Skeletal muscle satellite cell (primary cell): ENCODE measurements around the gene ZBTB45.

Experiments used
- H3K27me3 ChIP-seq: 2 replicates; pipeline ENCODE4 v1.7.0; 2013; ENCODE audit warnings: low read length; ENCODE audit not compliant: control insufficient read depth, insufficient read depth
- H3K36me3 ChIP-seq: 2 replicates; pipeline ENCODE4 v1.7.0; 2013; ENCODE audit warnings: mild to moderate bottlenecking, control low read depth, low read length; ENCODE audit not compliant: insufficient read depth
- H3K4me1 ChIP-seq: 2 replicates; pipeline ENCODE4 v1.7.0; 2013; ENCODE audit warnings: low read length; ENCODE audit not compliant: control insufficient read depth, insufficient read depth
- H3K4me2 ChIP-seq: 2 replicates; pipeline ENCODE4 v1.7.0; 2013; ENCODE audit warnings: mild to moderate bottlenecking, low read length
- H3K4me3 ChIP-seq: 2 replicates; pipeline ENCODE4 v1.7.0; 2013; ENCODE audit warnings: low read length
- H3K9ac ChIP-seq: 2 replicates; pipeline ENCODE4 v1.7.0; 2013; ENCODE audit warnings: mild to moderate bottlenecking, low read depth, low read length, moderate library complexity
- H3K9me3 ChIP-seq: replicated peaks from 2 replicates; pipeline ENCODE4 v1.7.0; 2013; ENCODE audit warnings: mild to moderate bottlenecking, control low read depth, low read length

The ZBTB45 gene

GRCh38 chr19:58559275-58560006 is 39.8 kb upstream of the ZBTB45 start:
- Histone ChIP-seq H3K4me3 (peak overlapping the region; percentile 84), H3K4me2 (peak overlapping the region; percentile 98), H3K9me3 (no peaks in the 10 kb centered on the region), H3K4me1 (peaks cover 46% of the 10 kb centered on the region), H3K9ac (peak overlapping the region; percentile 98), H3K36me3 (peaks cover 13% of the 10 kb centered on the region), H3K27me3 (peaks cover 9% of the 10 kb centered on the region)

DNA sequence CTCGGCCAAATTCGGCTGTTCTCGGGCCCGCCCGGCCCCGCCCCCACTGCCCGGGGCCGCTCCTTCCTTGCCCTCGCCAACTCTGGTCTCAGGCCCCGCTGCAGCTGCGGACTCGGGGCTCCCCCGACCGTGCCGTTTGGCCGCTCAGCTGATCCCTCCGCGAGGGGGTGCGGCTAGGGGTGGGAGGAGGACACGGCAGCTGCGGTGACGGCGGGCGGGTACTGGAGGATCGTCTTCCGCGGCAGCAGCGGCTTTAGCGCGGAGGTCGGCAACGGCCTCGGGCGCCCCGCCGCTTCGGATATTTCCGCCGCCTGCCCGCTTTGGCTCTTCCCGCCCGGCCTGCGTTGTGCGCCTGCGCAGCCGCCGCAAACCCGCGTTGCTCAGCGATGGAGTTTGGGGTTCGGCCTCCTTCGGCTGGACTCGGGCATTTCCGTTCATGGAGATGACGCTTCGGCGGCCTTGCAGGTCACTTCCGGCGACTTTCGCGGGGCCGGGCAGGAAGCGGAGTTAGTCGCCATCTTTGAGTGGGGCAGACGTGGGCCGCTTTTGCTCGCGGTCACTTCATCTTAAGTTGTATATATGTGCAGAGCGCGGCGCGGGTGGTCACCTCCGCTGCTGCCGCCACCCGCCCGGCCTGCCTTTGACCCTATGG is 39.1 kb upstream of the ZBTB45 start:
- Histone ChIP-seq H3K4me1 (peaks cover 52% of the 10 kb centered on the region), H3K9me3 (no peaks in the 10 kb centered on the region), H3K4me2 (peak overlapping the region; percentile 98), H3K36me3 (peaks cover 13% of the 10 kb centered on the region), H3K27me3 (peaks cover 7% of the 10 kb centered on the region), H3K4me3 (peak overlapping the region; percentile 94), H3K9ac (peak overlapping the region; percentile 98)

DNA sequence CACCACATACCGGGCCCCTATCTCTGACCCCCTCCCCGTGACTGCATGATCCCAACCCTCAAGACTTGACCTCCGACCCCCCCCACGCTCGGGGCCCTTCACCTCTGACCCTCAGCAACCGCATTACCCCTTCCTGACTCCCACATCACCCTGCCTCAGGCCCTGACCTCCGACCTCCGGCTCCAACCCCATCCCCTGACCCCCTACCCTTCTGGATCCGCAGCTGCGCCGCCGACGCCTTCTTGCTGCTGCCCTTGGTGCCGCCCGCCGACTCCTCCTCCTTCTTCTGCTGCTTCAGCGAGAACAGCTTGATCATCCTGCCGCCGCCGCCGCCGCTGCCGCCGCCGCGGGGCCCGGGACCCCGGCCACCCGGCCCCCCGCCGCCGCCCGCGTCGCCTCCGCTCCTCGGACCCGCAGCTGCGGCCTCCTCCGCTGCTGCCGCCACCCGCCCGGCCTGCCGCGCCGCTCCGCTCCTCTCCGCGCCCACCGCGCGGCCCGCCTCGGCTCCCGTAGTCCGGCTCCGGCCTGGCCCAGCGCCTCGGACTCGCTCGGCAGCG is 38.5 kb upstream of the ZBTB45 start, which contains the start of gene UBE2M:
TSS of gene UBE2M (minus strand) at position 546 of the 557 bp plus-strand sequence. CDS start at position 316, 230 bp downstream.
- Histone ChIP-seq H3K9me3 (no peaks in the 10 kb centered on the region), H3K4me1 (peaks cover 52% of the 10 kb centered on the region), H3K4me2 (peak within 1 kb of the TSS; percentile 98), H3K36me3 (peaks cover 13% of the 10 kb centered on the region), H3K9ac (peak within 1 kb of the TSS; percentile 98), H3K27me3 (peaks cover under 1% of the 10 kb centered on the region), H3K4me3 (peak within 1 kb of the TSS; percentile 94)

- peaks cover 19% of the 10 kb centered on the region for H3K36me3 ChIP-seq
- peak overlapping the region; percentile 98 for H3K9ac ChIP-seq
- no peaks in the 10 kb centered on the region for H3K27me3 ChIP-seq
- peak overlapping the region; percentile 94 for H3K4me3 ChIP-seq
- H3K4me2 ChIP-seq: peak overlapping the region; percentile 97
- no peaks in the 10 kb centered on the region for H3K9me3 ChIP-seq
- H3K4me1 ChIP-seq: peaks cover 45% of the 10 kb centered on the region
Observed at GRCh38 chr19:58557221-58558065, 37.8 kb upstream of the ZBTB45 start.

GRCh38 chr19:58556622-58557220 is 37.1 kb upstream of the ZBTB45 start:
- peak overlapping the region; percentile 97 for H3K4me2 ChIP-seq
- peak overlapping the region; percentile 94 for H3K4me3 ChIP-seq
- H3K9ac ChIP-seq: peak overlapping the region; percentile 98
- H3K27me3 ChIP-seq: no peaks in the 10 kb centered on the region
- H3K9me3 ChIP-seq: no peaks in the 10 kb centered on the region
- peaks cover 39% of the 10 kb centered on the region for H3K4me1 ChIP-seq
- H3K36me3 ChIP-seq: peaks cover 27% of the 10 kb centered on the region

DNA sequence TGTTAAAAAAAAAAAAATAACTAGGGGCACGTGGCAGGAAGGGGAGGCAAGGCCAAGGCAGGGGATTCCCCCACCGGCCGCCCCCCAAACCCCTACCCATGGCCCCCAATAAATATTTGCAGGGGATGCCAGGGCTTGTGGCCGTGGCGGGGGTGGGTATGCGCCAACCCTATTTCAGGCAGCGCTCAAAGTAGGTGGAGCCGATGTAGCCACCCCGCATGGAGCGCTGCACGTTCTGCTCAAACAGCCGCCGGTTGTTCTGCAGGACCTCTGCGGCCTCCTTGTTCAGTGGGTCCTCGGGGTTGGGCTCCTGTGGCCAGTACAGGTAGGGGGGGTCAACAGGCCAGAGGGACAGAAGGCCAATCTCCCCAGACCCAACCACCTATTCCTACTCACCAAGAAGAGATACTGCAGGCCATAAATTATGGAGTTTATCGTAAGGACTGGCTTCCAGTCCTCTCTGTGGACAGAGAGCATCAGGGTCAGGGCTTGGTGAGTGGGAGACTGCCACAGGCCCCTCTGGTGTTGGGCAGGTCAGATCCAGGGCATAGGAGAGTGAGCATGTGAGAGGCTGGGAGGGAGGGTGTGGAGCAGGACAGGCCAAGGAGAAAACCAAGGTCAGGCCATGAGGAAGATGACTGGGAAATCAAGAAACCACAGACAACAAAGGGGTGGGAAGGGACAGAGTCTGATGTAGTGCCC is 36.5 kb upstream of the ZBTB45 start:
- Histone ChIP-seq H3K4me2 (peak overlapping the region; percentile 97), H3K4me1 (peaks cover 39% of the 10 kb centered on the region), H3K9ac (peak overlapping the region; percentile 98), H3K27me3 (no peaks in the 10 kb centered on the region), H3K36me3 (peaks cover 33% of the 10 kb centered on the region), H3K4me3 (peak overlapping the region; percentile 94), H3K9me3 (no peaks in the 10 kb centered on the region)

DNA sequence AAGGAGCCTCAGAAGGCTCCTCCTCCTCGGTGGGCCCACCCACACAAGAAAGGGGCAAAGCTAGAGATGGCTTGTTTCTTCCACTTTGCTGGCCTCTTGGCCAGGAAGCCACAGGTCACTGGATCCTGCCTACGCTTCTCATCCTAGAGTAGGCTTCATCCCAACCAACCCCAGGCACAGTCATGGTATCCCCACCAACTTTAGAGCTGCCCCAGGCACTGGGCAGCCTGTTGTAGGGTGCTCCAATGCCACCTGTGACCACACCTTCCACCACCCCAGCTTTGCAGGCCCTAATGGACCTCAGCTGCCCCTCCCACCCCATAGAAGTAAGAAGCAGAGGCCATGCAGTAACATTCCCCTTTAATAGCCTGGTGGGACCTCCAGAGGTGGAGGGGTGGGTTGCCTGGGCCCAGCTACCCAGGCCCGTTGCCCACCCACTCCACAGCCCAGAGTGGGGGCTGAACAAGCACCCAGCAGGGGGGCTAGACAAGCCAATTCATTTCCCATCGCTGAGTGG is 35.8 kb upstream of the ZBTB45 start:
- Histone ChIP-seq H3K27me3 (no peaks in the 10 kb centered on the region), H3K9ac (peak overlapping the region; percentile 92), H3K9me3 (no peaks in the 10 kb centered on the region), H3K4me2 (peak overlapping the region; percentile 97), H3K4me1 (peaks cover 39% of the 10 kb centered on the region), H3K4me3 (peak overlapping the region; percentile 86), H3K36me3 (peaks cover 40% of the 10 kb centered on the region)

- Histone ChIP-seq H3K9me3 (no peaks in the 10 kb centered on the region), H3K4me2 (peak within 1 kb of the TSS; percentile 97), H3K9ac (peak within 1 kb of the TSS; percentile 92), H3K36me3 (peaks cover 47% of the 10 kb centered on the region), H3K4me3 (peak within 1 kb of the TSS; percentile 86), H3K27me3 (no peaks in the 10 kb centered on the region), H3K4me1 (peaks cover 34% of the 10 kb centered on the region)
Observed at GRCh38 chr19:58554494-58555368, 35.1 kb upstream of the ZBTB45 start, which contains the start of gene CHMP2A. Gene CHMP2A (minus strand): TSS chr19:58555105. CDS start chr19:58554212, 893 bp downstream.

DNA sequence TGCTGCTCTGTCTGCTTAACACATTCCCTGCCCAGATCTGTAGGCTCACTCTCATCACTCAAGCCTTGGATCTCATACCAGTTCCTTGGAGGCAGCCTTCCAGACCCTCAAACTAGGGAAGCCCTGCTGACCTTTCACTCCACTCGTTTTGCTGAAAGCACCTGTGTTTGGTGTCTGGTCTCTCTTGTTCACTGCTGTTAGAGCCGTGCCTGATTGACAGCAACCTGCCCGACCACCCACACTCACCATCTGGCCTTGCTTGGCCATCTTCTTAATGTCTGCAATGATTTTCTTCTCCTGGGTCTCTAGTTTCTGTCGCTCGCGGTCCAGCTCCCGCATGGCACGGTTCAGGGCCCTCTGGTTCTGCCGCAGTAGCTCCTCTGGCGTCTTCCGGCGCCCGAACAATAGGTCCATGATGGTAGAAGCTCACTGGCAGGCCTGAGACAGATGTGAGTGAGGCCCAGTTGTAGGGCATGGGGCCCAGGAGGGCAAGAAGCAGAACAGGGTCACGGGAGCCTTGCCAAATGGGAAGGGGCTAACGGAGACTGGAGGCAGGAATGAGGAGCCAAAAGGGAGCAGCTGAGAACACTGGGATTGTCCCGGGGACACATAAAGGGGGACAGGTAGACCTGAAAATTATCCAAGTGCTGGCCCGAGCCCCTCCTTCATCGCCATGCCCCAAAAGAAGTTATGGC is 34.3 kb upstream of the ZBTB45 start:
- Histone ChIP-seq H3K4me2 (peak overlapping the region; percentile 97), H3K4me1 (peaks cover 28% of the 10 kb centered on the region), H3K9ac (peak overlapping the region; percentile 92), H3K4me3 (peak overlapping the region; percentile 86), H3K27me3 (no peaks in the 10 kb centered on the region), H3K9me3 (no peaks in the 10 kb centered on the region), H3K36me3 (peaks cover 54% of the 10 kb centered on the region)
